Mesenchymal stem cell (in vitro differentiated cells and primary cell): ENCODE measurements around the gene CD81.
"Not testable (repeated sequence)": the region's sequence is repeated elsewhere in the genome, so short reads cannot be mapped to it uniquely, and the experiment has no call there.

Source experiments
- DNase-seq: peaks from one replicate; pipeline ENCODE4 v3.0.0-alpha.2; 2013
- H2AFZ ChIP-seq: one replicate; pipeline ENCODE4 v1.6.1; 2013; ENCODE audit warnings: low read depth, mild to moderate bottlenecking, control low read depth, inconsistent platforms, low read length, moderate library complexity
- H2AK5ac ChIP-seq: 2 replicates; pipeline ENCODE4 v1.6.1; 2013; ENCODE audit warnings: low read length, moderate library complexity, mild to moderate bottlenecking, inconsistent platforms; ENCODE audit not compliant: severe bottlenecking
- H2BK120ac ChIP-seq: one replicate; pipeline ENCODE4 v1.6.1; 2013; ENCODE audit warnings: low read depth, mild to moderate bottlenecking, inconsistent platforms, low read length, moderate library complexity
- H2BK12ac ChIP-seq, 2 experiments: one replicate each; pipeline ENCODE4 v1.6.1; 2013; ENCODE audit warnings: inconsistent platforms in 2 of 2, low read length in 2 of 2, mild to moderate bottlenecking in 2 of 2, moderate library complexity in 2 of 2, control low read depth in 1 of 2
- H2BK15ac ChIP-seq: one replicate; pipeline ENCODE4 v1.6.1; 2013; ENCODE audit warnings: mild to moderate bottlenecking, low read depth, inconsistent platforms; ENCODE audit not compliant: poor library complexity, severe bottlenecking
- H2BK5ac ChIP-seq: 2 replicates; pipeline ENCODE4 v1.6.1; 2013; ENCODE audit warnings: low read depth, mild to moderate bottlenecking, low read length, control low read depth, inconsistent platforms; ENCODE audit not compliant: poor library complexity, severe bottlenecking
- H3K14ac ChIP-seq, 2 experiments: one replicate each; pipeline ENCODE4 v1.6.1; 2013; ENCODE audit warnings: inconsistent platforms in 2 of 2, low read length in 2 of 2, control low read depth in 1 of 2, mild to moderate bottlenecking in 1 of 2, moderate library complexity in 1 of 2
- H3K18ac ChIP-seq, 2 experiments: one replicate each; pipeline ENCODE4 v1.6.1; 2013; ENCODE audit warnings: inconsistent platforms in 2 of 2, low read length in 2 of 2, control low read depth in 1 of 2, low read depth in 1 of 2, mild to moderate bottlenecking in 1 of 2
- H3K23ac ChIP-seq, 2 experiments: one replicate each; pipeline ENCODE4 v1.6.1; 2013; ENCODE audit warnings: inconsistent platforms in 2 of 2, low read length in 2 of 2, mild to moderate bottlenecking in 2 of 2, moderate library complexity in 2 of 2, control low read depth in 1 of 2
- H3K27ac ChIP-seq: 2 replicates; pipeline ENCODE4 v1.5.1; 2013; ENCODE audit warnings: mild to moderate bottlenecking, moderate library complexity, low read length, control low read depth, inconsistent platforms; ENCODE audit not compliant: poor library complexity, severe bottlenecking
- H3K27me3 ChIP-seq, 2 experiments: 2 replicates each; pipeline versions ENCODE4 v1.6.1 to v1.7.0; 2013; ENCODE audit warnings: low read length in 2 of 2, mild to moderate bottlenecking in 2 of 2, moderate library complexity in 2 of 2, control low read depth in 1 of 2, inconsistent platforms in 1 of 2; ENCODE audit not compliant: control insufficient read depth in 1 of 2, insufficient read depth in 1 of 2
- H3K36me3 ChIP-seq, 2 experiments: 2 replicates each; pipeline versions ENCODE4 v1.6.1 to v1.7.0; 2013; ENCODE audit warnings: low read length in 2 of 2, control low read depth in 1 of 2, inconsistent platforms in 1 of 2, low read depth in 1 of 2, mild to moderate bottlenecking in 1 of 2; ENCODE audit not compliant: insufficient read depth in 2 of 2, control insufficient read depth in 1 of 2
- H3K4ac ChIP-seq, 2 experiments: one replicate each; pipeline ENCODE4 v1.6.1; 2013; ENCODE audit warnings: inconsistent platforms in 2 of 2, low read length in 2 of 2, mild to moderate bottlenecking in 2 of 2, moderate library complexity in 2 of 2, control low read depth in 1 of 2, low read depth in 1 of 2
- H3K4me1 ChIP-seq: 2 replicates; pipeline ENCODE4 v1.6.1; 2013; ENCODE audit warnings: low read depth, low read length, control low read depth; ENCODE audit not compliant: control insufficient read depth, insufficient read depth
- H3K4me2 ChIP-seq: 2 replicates; pipeline ENCODE4 v1.6.1; 2013; ENCODE audit warnings: low read length, mild to moderate bottlenecking, inconsistent platforms; ENCODE audit not compliant: poor library complexity, severe bottlenecking
- H3K4me3 ChIP-seq, 2 experiments: 2 replicates each; pipeline versions ENCODE4 v1.5.1 to v1.7.0; 2013; ENCODE audit warnings: low read length in 2 of 2, mild to moderate bottlenecking in 2 of 2, control low read depth in 1 of 2, low read depth in 1 of 2; ENCODE audit not compliant: insufficient read depth in 1 of 2
- H3K79me1 ChIP-seq: replicated peaks from 2 replicates; pipeline ENCODE4 v1.6.1; 2013; ENCODE audit warnings: mild to moderate bottlenecking, control low read depth, low read length, inconsistent platforms; ENCODE audit not compliant: poor library complexity, severe bottlenecking
- H3K9ac ChIP-seq: 2 replicates; pipeline ENCODE4 v1.7.0; 2013; ENCODE audit warnings: mild to moderate bottlenecking, low read length, moderate library complexity
- H3K9me3 ChIP-seq: 2 replicates; pipeline ENCODE4 v1.7.0; 2013; ENCODE audit warnings: mild to moderate bottlenecking, low read length; ENCODE audit not compliant: control insufficient read depth
- H4K8ac ChIP-seq: one replicate; pipeline ENCODE4 v1.6.1; 2013; ENCODE audit warnings: inconsistent platforms, mild to moderate bottlenecking, low read length, moderate library complexity
- H4K91ac ChIP-seq: one replicate; pipeline ENCODE4 v1.6.1; 2013; ENCODE audit warnings: mild to moderate bottlenecking, low read length, inconsistent platforms
- WGBS: methylation state at CpG from one replicate; pipeline ENCODE4 v1.1.7; 2013; ENCODE audit warnings: mixed read lengths; 5-methylcytosine and 5-hydroxymethylcytosine counted together

Gene CD81

DNA sequence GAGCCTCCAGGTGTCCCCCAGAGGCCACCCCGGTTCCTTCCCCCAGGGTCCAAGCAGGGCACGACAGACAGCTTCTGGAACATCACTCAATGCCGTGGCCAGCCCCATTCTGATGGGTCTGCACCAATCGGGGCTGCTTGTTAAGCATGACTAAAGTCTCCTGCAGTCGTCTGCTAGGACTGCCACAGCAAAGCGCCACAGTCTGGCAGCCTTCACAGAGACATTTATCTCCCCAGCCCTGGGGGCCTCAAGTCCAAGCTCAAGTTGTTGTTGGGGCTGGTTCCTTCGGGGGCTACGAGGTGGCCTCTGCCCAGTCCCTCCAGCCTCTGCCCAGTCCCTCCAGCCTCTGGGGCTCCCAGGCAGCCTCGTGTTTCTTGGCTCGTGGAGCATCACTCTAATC lies 14.0 kb upstream of the CD81 start:
- Histone ChIP-seq H3K9ac (no peak overlapping the region), H4K8ac (no peak overlapping the region), H2AK5ac (no peak overlapping the region), H3K27me3 (peaks cover 0 to 10% of the 10 kb centered on the region in 2 experiments), H3K4me2 (no peak overlapping the region), H3K79me1 (peaks cover 2% of the 10 kb centered on the region), H3K4ac (no peak overlapping the region), H2BK120ac (no peak overlapping the region), H4K91ac (no peak overlapping the region), H2BK15ac (no peak overlapping the region), H2AFZ (no peak overlapping the region), H3K9me3 (no peaks in the 10 kb centered on the region), H2BK12ac (no peak overlapping the region), H3K14ac (no peak overlapping the region), H3K18ac (no peak overlapping the region), H3K23ac (no peak overlapping the region), H3K36me3 (peaks cover 0 to 3% of the 10 kb centered on the region in 2 experiments), H3K4me3 (no peak overlapping the region), H2BK5ac (no peak overlapping the region), H3K27ac (no peak overlapping the region), H3K4me1 (no peaks in the 10 kb centered on the region)
- no peak for DNase-seq
- 88% methylated on average over 10 of the region's 10 CpGs for WGBS

DNA sequence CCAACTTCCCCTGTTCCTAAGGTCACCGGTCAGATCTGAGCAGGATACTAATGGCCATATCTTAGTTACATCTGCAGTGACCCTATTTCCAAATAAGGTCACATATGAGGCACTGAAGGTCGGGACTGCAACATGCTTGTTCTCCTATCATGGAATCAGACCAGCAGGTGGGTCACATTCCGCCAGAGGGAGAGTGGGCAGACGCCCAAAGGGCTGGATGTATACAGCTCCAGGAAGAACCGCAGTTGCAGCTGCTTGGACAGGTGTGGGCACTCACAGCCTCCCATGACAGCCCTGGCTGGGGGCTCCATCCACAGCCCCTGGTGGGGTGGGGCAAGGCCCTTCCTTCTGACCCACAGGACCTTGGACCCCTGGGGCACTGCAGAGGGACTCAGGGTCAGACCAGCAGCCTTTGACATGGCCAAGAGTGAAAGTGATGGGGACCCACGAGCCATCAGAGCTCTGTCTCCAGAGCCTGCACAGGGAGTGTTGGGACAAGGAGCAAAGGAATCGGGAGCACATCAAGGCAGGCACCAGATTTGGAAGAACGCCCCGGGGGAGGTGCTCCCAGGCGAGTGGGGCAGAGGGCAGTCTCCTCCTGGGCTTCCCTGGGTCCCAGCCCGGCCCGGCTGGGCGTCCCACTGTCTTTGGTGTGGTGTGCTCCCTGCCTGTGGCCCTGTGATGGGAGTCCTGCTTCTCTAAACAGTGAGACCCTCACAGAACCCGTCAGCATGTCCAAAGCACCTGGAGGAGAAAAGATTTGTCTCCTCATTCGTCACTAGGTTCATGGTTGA lies 13.3 kb upstream of the CD81 start:
- Histone ChIP-seq H3K27me3 (peaks cover 0 to 10% of the 10 kb centered on the region in 2 experiments), H4K8ac (no peak overlapping the region), H3K27ac (no peak overlapping the region), H3K4me1 (no peaks in the 10 kb centered on the region), H2BK5ac (no peak overlapping the region), H3K14ac (no peak overlapping the region), H3K79me1 (peaks cover 2% of the 10 kb centered on the region), H3K4ac (no peak overlapping the region), H3K9ac (no peak overlapping the region), H3K4me2 (no peak overlapping the region), H3K23ac (no peak overlapping the region), H2BK120ac (no peak overlapping the region), H3K36me3 (peaks cover 0 to 3% of the 10 kb centered on the region in 2 experiments), H2AFZ (no peak overlapping the region), H3K9me3 (no peaks in the 10 kb centered on the region), H2BK12ac (no peak overlapping the region), H3K4me3 (no peak overlapping the region), H2AK5ac (no peak overlapping the region), H3K18ac (no peak overlapping the region), H4K91ac (no peak overlapping the region), H2BK15ac (no peak overlapping the region)
- no peak for DNase-seq
- 87% methylated on average over 15 of the region's 15 CpGs for WGBS

DNA sequence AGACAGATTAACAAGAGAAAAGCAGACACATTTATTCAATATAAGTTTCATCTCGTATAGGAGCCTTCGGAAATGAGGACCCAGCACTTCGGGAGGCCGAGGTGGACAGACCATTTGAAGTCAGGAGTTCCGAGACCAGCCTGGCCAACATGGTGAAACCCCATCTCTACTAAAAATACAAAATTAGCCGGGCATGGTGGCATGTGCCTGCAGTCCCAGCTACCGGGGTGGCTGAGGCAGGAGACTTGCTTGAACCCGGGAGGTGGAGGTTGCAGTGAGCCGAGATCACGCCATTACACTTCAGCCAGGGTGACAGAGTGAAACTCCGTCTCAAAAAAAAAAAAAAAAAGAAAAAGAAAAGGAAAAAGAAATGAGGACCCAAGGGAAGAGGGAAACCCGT lies 12.7 kb upstream of the CD81 start:
- H2AFZ ChIP-seq, H2AK5ac ChIP-seq, H3K4me2 ChIP-seq, H3K27ac ChIP-seq, H3K4me3 ChIP-seq, DNase-seq, H3K18ac ChIP-seq, H4K8ac ChIP-seq, H3K79me1 ChIP-seq, H2BK12ac ChIP-seq, H3K23ac ChIP-seq, H3K9me3 ChIP-seq, H3K14ac ChIP-seq, H2BK5ac ChIP-seq, H2BK15ac ChIP-seq, H3K9ac ChIP-seq, H3K36me3 ChIP-seq, H3K4me1 ChIP-seq, H2BK120ac ChIP-seq, H3K4ac ChIP-seq, H4K91ac ChIP-seq: not testable (repeated sequence)
- peaks cover 0 to 10% of the 10 kb centered on the region in 2 experiments for H3K27me3 ChIP-seq
- 88% methylated on average over 12 of the region's 12 CpGs for WGBS

DNA sequence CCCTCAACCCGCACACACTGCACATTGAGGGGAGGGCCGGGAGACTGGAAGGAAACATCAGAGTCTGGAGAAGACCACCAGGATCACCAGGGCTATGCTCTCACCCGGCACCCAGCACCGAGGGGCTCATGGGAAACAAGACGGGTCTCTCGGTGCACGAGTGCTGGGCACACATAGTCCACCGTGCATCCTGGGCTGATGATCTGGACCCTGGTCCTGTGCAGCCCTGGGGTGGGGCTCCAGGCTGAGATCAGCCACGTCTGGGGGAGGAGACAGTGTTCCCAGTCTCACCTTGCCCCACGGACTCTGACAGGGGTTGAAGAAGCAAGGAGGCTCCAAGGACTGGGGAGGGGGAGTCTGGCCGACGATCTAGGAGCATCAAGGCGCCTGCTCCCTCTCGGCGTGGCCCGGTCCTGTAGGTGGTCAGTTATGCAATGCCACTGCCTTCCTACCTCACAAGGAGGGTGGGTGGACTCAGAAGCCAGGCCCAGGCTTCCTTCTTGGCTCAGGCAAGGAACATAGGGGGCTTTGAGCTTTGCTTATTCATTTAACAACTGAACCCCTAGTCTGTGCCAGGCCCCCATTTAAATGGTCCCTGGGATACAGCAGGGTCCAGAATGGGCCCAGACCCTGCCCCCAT lies 11.4 kb upstream of the CD81 start:
- Histone ChIP-seq H3K4ac (no peak overlapping the region), H3K27ac (no peak overlapping the region), H2BK12ac (no peak overlapping the region), H3K36me3 (peaks cover 0 to 3% of the 10 kb centered on the region in 2 experiments), H3K9me3 (no peaks in the 10 kb centered on the region), H3K14ac (no peak overlapping the region), H2AK5ac (no peak overlapping the region), H3K18ac (no peak overlapping the region), H3K4me2 (no peak overlapping the region), H3K9ac (no peak overlapping the region), H4K8ac (no peak overlapping the region), H3K27me3 (peaks cover 0 to 10% of the 10 kb centered on the region in 2 experiments), H3K4me1 (no peaks in the 10 kb centered on the region), H2BK5ac (no peak overlapping the region), H3K23ac (no peak overlapping the region), H3K79me1 (peaks cover 4% of the 10 kb centered on the region), H4K91ac (no peak overlapping the region), H2BK120ac (no peak overlapping the region), H2AFZ (no peak overlapping the region), H2BK15ac (no peak overlapping the region), H3K4me3 (no peak overlapping the region)
- WGBS, result 85% methylated on average over 16 of the region's 16 CpGs
- no peak for DNase-seq
